Nephron progenitor cell (in vitro differentiated cells): ENCODE measurements around the gene CLVS2.

Experiments used
- DNase-seq: peaks from one replicate; pipeline ENCODE4 v3.0.0; 2021
- H3K27ac Mint-ChIP-seq: 2 replicates; pipeline ENCODE4 v1.8.0; 2021; ENCODE audit warnings: mild to moderate bottlenecking, moderate library complexity, mixed read lengths
- H3K27me3 Mint-ChIP-seq: 2 replicates; pipeline ENCODE4 v1.8.0; 2021; ENCODE audit warnings: mild to moderate bottlenecking, low read depth, mixed read lengths; ENCODE audit not compliant: poor library complexity
- H3K36me3 Mint-ChIP-seq: 2 replicates; pipeline ENCODE4 v1.8.0; 2021; ENCODE audit warnings: low read depth, mixed read lengths
- H3K4me1 Mint-ChIP-seq: 2 replicates; pipeline ENCODE4 v1.8.0; 2021; ENCODE audit warnings: mixed read lengths
- H3K4me3 Mint-ChIP-seq: 2 replicates; pipeline ENCODE4 v1.8.0; 2021; ENCODE audit warnings: mild to moderate bottlenecking, moderate library complexity, mixed read lengths
- H3K9me3 Mint-ChIP-seq: 2 replicates; pipeline ENCODE4 v1.8.0; 2021; ENCODE audit warnings: mild to moderate bottlenecking, moderate library complexity, mixed read lengths
- TF ChIP-seq, protein P1 (sequence below): fragments of 200-600 bp; sonication (generic); IDR thresholded peaks from 2 replicates; pipeline ENCODE4 v1.5.0; 2021; ENCODE audit warnings: antibody characterized with exemption

The CLVS2 gene

DNA sequence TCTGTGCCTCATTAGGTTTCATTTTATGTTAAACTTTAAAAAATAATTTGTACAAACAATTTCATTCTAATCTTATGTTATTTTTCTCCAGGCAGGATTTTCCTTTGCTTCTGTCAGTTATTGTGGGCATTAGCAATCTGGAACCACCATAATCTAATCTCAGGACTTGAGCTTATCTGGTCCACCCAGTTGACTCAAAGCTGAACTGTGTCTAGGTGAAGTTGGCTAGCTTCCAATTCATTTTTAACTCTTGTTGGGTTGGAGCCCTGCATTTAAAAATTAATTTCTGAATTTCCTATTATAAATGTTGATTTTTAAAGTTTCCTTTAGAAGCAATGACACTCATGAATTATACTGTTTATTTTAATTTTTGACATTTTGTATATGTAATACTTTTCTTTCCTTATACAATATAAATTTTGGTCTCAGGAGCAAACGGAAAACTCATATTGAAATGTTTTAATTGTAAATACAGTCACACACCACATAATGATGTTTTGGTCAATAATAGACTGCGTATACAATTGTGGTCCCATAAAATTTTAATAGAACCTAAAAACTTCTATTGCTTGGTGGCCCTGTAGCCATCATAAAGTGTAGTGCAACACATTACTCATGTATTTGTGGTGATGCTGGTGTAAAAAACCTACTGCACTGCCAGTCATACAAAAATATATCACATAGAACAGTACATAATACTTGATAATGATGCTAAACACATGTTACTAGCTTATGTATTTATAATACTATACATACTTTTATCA lies 121.3 kb downstream of the CLVS2 start:
- TF ChIP-seq, protein P1, sequence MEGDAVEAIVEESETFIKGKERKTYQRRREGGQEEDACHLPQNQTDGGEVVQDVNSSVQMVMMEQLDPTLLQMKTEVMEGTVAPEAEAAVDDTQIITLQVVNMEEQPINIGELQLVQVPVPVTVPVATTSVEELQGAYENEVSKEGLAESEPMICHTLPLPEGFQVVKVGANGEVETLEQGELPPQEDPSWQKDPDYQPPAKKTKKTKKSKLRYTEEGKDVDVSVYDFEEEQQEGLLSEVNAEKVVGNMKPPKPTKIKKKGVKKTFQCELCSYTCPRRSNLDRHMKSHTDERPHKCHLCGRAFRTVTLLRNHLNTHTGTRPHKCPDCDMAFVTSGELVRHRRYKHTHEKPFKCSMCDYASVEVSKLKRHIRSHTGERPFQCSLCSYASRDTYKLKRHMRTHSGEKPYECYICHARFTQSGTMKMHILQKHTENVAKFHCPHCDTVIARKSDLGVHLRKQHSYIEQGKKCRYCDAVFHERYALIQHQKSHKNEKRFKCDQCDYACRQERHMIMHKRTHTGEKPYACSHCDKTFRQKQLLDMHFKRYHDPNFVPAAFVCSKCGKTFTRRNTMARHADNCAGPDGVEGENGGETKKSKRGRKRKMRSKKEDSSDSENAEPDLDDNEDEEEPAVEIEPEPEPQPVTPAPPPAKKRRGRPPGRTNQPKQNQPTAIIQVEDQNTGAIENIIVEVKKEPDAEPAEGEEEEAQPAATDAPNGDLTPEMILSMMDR = no peak
- Mint-ChIP-seq H3K4me3 (no peak overlapping the region), H3K4me1 (no peaks in the 10 kb centered on the region), H3K27me3 (peaks cover 3% of the 10 kb centered on the region), H3K27ac (no peak overlapping the region), H3K36me3 (no peaks in the 10 kb centered on the region), H3K9me3 (no peaks in the 10 kb centered on the region)
- no peak for DNase-seq

DNA sequence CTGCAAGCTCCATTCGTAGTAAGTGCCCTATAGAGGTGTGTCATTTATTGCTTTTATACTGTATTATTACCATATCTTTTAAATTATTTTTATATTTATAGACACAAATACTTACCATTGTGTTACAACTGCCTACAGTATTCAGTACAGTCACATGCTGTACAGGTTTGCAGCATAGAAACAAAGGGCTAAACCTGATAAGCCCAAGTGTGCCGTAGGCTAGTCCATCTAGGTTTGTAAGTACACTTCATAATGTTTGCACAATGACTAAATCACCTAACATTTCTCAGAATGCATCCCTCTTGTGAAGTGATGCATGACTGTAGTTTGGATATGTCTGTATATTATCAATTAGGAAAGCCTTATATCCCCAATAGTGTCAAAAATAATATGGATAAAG lies 122.8 kb downstream of the CLVS2 start:
- no peaks in the 10 kb centered on the region for H3K36me3 Mint-ChIP-seq
- H3K4me1 Mint-ChIP-seq = no peaks in the 10 kb centered on the region
- no peak overlapping the region for H3K27ac Mint-ChIP-seq
- DNase-seq = no peak
- no peak overlapping the region for H3K4me3 Mint-ChIP-seq
- TF ChIP-seq, protein P1 = no peak
- peaks cover 3% of the 10 kb centered on the region for H3K27me3 Mint-ChIP-seq
- H3K9me3 Mint-ChIP-seq = no peaks in the 10 kb centered on the region
